Thyroid gland (tissue), 4 donors: Measurements from ENCODE around the gene SLC2A1. TPM values are rescaled to one million over a fixed set of nuclear protein-coding genes. Genes with fewer than 3 reads are reported as not detected.

Experiments
- DNase-seq, 2 donors: peaks; one replicate each; pipeline ENCODE4 v3.0.0-alpha.2; 2019
- H3K27ac ChIP-seq, 3 donors: fragments of 200-600 bp; sonication (generic); 1 replicate in 2 of 3; 2 replicates in 1 of 3; pipeline ENCODE4 v1.5.1; 2016 to 2019; ENCODE audit warnings: mild to moderate bottlenecking in 1 of 3, moderate library complexity in 1 of 3
- H3K27me3 ChIP-seq: fragments of 200-600 bp; sonication (generic); one replicate; pipeline ENCODE4 v1.5.1; 2019
- H3K36me3 ChIP-seq, 2 donors: fragments of 200-600 bp; sonication (generic); one replicate each; pipeline ENCODE4 v1.5.1; 2016 to 2019
- H3K4me1 ChIP-seq, 2 donors: fragments of 200-600 bp; sonication (generic); one replicate each; pipeline ENCODE4 v1.5.1; 2017 to 2019
- H3K4me3 ChIP-seq, 3 donors: fragments of 200-600 bp; sonication (generic); replicated peaks in 1 of 3; 1 replicate in 2 of 3; 2 replicates in 1 of 3; pipeline ENCODE4 v1.5.1; 2016; ENCODE audit warnings: mild to moderate bottlenecking in 1 of 3
- H3K9me3 ChIP-seq: fragments of 200-600 bp; sonication (generic); one replicate; pipeline ENCODE4 v1.5.1; 2017
- POLR2A ChIP-seq, 2 donors: fragments of 450-650 bp; IDR thresholded peaks; one replicate each; pipeline ENCODE4 v1.6.1; 2017; ENCODE audit warnings: antibody characterized with exemption in 2 of 2, mild to moderate bottlenecking in 2 of 2, moderate library complexity in 1 of 2
- WGBS, 2 donors: methylation state at CpG; one replicate each; pipeline ENCODE4 v1.1.5; 2017; 5-methylcytosine and 5-hydroxymethylcytosine counted together
- intact Hi-C: fragments of 100-400 bp; cut with DNase I; formaldehyde crosslinking; loops from one replicate; pipeline ENCODE4 v1.15.1; 2023
- total RNA-seq, 4 donors: library from RNA; depleted of rRNA; stranded (reverse); fragments of >200 nt; gene quantifications; one replicate each; pipeline ENCODE4 v1.2.3, GENCODE V29; 2016
- TF ChIP-seq, protein P1 (sequence below), 6 experiments: fragments of 200-600 bp in 3 of 6; fragments of 450-650 bp in 3 of 6; sonication (generic) in 3 of 6; IDR thresholded peaks; one replicate each; pipeline ENCODE4 v1.5.1; 2016 to 2019; ENCODE audit warnings: antibody characterized with exemption in 6 of 6, mild to moderate bottlenecking in 2 of 6, inconsistent platforms in 1 of 6, moderate library complexity in 1 of 6

SLC2A1 gene
- total RNA-seq, 4 donors from 2014 or later = 15.0 to 208 (median 91.4) TPM

DNA sequence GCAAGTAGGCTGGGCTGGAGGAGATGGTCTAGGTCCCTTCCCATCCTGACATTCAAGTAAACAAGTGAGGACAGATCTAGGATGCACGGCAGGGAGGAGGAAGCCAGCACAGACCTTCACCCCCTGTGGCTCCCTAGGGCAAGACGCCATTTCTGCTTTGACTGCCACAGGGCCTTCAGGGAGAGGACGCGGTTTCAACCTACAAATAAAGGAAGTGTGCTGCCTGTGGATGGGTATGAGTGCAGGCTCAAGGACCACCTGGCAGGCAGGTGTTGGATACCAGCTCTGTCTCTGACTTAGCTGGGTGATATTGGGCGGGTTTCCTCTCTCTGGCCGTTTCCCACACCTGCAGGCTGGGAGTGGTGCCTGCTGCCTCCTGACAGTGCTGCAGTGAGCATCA is 16.2 kb downstream of the SLC2A1 start:
- Histone ChIP-seq H3K9me3 (no peaks in the 10 kb centered on the region), H3K36me3 (no peaks in the 10 kb centered on the region), H3K27me3 (no peaks in the 10 kb centered on the region), H3K4me1 (peaks cover 89 to 96% of the 10 kb centered on the region in 2 donors), H3K27ac (peak overlapping the region; percentile 83 to 95 (median 86)), H3K4me3 (no peak overlapping the region)
- WGBS, 2 donors = 86 to 90% methylated on average over 5 to 6 of the region's 6 CpGs
- TF ChIP-seq, protein P1, sequence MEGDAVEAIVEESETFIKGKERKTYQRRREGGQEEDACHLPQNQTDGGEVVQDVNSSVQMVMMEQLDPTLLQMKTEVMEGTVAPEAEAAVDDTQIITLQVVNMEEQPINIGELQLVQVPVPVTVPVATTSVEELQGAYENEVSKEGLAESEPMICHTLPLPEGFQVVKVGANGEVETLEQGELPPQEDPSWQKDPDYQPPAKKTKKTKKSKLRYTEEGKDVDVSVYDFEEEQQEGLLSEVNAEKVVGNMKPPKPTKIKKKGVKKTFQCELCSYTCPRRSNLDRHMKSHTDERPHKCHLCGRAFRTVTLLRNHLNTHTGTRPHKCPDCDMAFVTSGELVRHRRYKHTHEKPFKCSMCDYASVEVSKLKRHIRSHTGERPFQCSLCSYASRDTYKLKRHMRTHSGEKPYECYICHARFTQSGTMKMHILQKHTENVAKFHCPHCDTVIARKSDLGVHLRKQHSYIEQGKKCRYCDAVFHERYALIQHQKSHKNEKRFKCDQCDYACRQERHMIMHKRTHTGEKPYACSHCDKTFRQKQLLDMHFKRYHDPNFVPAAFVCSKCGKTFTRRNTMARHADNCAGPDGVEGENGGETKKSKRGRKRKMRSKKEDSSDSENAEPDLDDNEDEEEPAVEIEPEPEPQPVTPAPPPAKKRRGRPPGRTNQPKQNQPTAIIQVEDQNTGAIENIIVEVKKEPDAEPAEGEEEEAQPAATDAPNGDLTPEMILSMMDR (IDR thresholded peaks at IDR 0.05) = no peak
- TF ChIP-seq POLR2A (IDR thresholded peaks at IDR 0.05) = no peak
- intact Hi-C loops = no loop called here
- no peak for DNase-seq

DNA sequence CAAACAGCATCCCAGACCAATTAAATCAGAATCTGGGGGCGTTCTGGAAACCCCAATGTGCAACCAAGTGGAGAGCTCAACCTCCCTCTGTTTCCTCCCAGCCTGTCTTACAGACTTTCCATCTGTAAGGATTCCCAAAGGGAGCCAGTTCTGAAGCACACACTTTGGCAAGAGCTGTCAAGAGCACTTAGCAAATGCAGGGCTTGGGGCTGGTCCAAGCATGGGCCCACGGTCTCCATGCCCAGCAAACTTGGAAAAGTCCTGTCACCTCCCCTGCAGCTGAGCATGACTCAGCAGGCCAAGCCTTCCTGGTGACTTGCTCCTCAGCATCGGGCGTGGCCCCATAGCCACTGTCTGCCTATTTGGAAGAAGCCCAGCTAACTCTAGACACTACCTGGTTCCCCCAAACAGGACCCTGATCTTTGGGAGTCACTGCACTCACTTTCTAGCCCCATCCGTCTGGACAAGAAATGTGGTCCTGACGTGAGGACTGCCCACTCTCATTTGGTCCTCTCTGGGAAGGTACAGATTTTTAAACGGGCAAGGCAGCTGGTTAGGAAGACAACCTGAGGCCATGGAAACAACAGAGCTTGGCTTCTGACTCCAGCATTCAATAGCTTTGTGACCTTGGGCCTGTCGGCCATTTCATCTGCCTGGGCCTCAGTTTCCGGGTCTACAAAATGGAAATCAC is 16.9 kb downstream of the SLC2A1 start:
- DNase-seq = peak; percentile 97
- Histone ChIP-seq H3K36me3 (no peaks in the 10 kb centered on the region), H3K4me1 (peaks cover 82 to 93% of the 10 kb centered on the region in 2 donors), H3K27ac (peak overlapping the region; percentile 83 to 95 (median 86)), H3K4me3 (no peak overlapping the region), H3K9me3 (no peaks in the 10 kb centered on the region), H3K27me3 (no peaks in the 10 kb centered on the region)
- WGBS, 2 donors = 53 to 54% methylated on average over 7 to 9 of the region's 9 CpGs
- TF ChIP-seq POLR2A (IDR thresholded peaks at IDR 0.05) = no peak
- TF ChIP-seq, protein P1 (IDR thresholded peaks at IDR 0.05) = no peak
- intact Hi-C loops = no loop called here

- intact Hi-C loops = no loop called here
- Histone ChIP-seq H3K9me3 (no peaks in the 10 kb centered on the region), H3K4me3 (no peak overlapping the region), H3K27me3 (no peaks in the 10 kb centered on the region), H3K4me1 (peaks cover 75 to 93% of the 10 kb centered on the region in 2 donors), H3K27ac (peak overlapping the region; percentile 74 to 85 (median 82)), H3K36me3 (no peaks in the 10 kb centered on the region)
- 61 to 65% methylated on average over 14 of the region's 14 CpGs for WGBS, 2 donors
- TF ChIP-seq POLR2A (IDR thresholded peaks at IDR 0.05) = no peak
- TF ChIP-seq, protein P1 (IDR thresholded peaks at IDR 0.05) = no peak
- peak in 1 of 2 donors; percentile 34 for DNase-seq
Measured at GRCh38 chr1:42940851-42941639, 17.6 kb downstream of the SLC2A1 start.

DNA sequence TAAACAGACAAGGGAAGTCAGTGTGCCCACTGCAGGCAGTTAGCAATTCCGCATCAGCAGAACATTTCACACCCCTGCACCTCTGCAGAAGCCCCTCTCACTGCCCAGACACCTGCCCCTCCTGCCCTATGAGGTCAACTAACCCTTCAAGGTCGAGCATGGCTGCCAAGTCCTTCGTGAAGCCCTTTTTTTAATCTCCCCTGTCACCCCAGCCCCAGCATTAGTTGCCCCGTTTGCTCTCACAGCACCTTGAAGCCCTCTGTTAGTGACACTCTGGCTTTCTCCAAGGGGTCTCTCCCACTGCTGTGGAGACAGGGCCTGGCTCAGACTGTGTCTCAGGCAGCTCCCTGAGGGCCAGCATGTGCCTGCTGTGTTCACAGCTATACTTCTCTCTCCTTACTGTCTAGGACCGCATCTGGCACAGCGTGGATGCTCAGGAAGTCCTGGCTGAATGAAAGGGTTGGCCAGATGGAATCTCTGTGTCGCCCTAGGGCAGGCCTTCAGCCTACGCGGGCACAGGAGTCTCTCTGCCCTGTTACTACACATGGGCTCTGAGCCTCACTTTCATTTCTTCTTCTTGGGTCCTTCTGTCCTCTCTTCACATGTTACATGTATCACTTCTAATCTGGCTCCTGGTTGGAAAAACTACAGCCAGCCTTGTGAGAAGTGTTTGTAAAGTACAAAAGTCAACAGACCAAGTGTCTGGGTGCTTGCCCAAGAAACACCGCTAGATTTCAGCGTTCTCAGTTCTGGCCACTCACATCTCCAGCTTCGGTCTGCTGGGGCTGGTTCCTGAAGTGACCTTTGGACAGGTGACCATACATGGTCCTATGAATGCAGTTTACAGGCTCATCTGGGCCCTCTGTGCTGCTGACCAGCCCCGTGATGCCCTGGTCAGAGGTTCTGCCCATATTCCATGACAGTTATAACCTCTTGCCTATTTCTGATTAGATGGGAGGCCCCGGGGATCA is 19.7 kb downstream of the SLC2A1 start:
- H3K4me3 ChIP-seq = no peak overlapping the region
- intact Hi-C loops = no loop called here
- peak overlapping the region; percentile 74 to 92 (median 82) for H3K27ac ChIP-seq
- DNase-seq = peak; percentile 87 to 89
- no peaks in the 10 kb centered on the region for H3K27me3 ChIP-seq
- TF ChIP-seq, protein P1 (IDR thresholded peaks at IDR 0.05) = peak in 1 of 6 experiments; percentile 4
- no peak for TF ChIP-seq POLR2A (IDR thresholded peaks at IDR 0.05)
- no peaks in the 10 kb centered on the region for H3K36me3 ChIP-seq
- H3K4me1 ChIP-seq = peaks cover 58 to 75% of the 10 kb centered on the region in 2 donors
- WGBS, 2 donors = 62 to 69% methylated on average over 13 to 14 of the region's 14 CpGs
- H3K9me3 ChIP-seq = no peaks in the 10 kb centered on the region
